GM12878 (cell line): ENCODE data around the gene TLCD3B. TPM values are rescaled to one million over a fixed set of nuclear protein-coding genes. Genes with fewer than 3 reads are reported as not detected.

ENCODE experiments used
- ATAC-seq: fragments of 200-7000 bp; cut with Tn5 transposase; 3 replicates; pipeline ENCODE4 v1.9.1; 2020; ENCODE audit warnings: mild to moderate bottlenecking, moderate library complexity
- BruUV-seq: library from RNA; stranded (reverse); fragments of 400-500 nt; replicated peaks from 2 replicates; lab custom pipeline; 2021; lab: Mats Ljungman, UMichigan
- CTCF ChIA-PET: fragments of 300-600 bp; sonication (Branson Sonifier 250); formaldehyde crosslinking; extraction: SDS; loops from one replicate; lab custom pipeline; 2021; ENCODE audit warnings: inconsistent platforms; lab: Yijun Ruan, JAX
- POLR2A ChIA-PET: fragments of 350-600 bp; formaldehyde crosslinking; extraction: SDS; loops from one replicate; lab custom pipeline; 2021; ENCODE audit warnings: inconsistent platforms; lab: Charles Lee
- RAD21 ChIA-PET: fragments of 300-600 bp; sonication (Branson Sonifier 250); formaldehyde crosslinking; loops from one replicate; lab custom pipeline; 2023; ENCODE audit warnings: antibody characterized with exemption; ENCODE audit not compliant: unreplicated experiment; lab: Charles Lee
- SMC1A ChIA-PET: fragments of 300-600 bp; sonication (Branson Sonifier 250); formaldehyde crosslinking; loops from one replicate; lab custom pipeline; 2023; ENCODE audit not compliant: unreplicated experiment, uncharacterized antibody; lab: Charles Lee
- DNase-seq: peaks from one replicate; pipeline ENCODE4 v3.0.0-alpha.2; 2011; ENCODE audit warnings: low read depth, low spot score
- FAIRE-seq: peaks from 3 replicates; lab custom pipeline; 2011; peaks lifted over from hg19 to GRCh38; lab: Jason Lieb, UNC
- H2AFZ ChIP-seq: 2 replicates; pipeline ENCODE4 v1.6.0; 2011; ENCODE audit warnings: low read depth, low read length, control low read depth; ENCODE audit not compliant: control insufficient read depth
- H3K27ac ChIP-seq: 2 replicates; pipeline ENCODE4 v1.5.1; 2011; ENCODE audit warnings: control low read depth; ENCODE audit not compliant: control insufficient read depth, insufficient read depth
- H3K27me3 ChIP-seq, 2 experiments: replicated peaks in 1 of 2; 2 replicates each; pipeline versions ENCODE4 v1.6.0 to v1.6.1; 2011; ENCODE audit warnings: low read length in 1 of 2; ENCODE audit not compliant: control insufficient read depth in 2 of 2, insufficient read depth in 2 of 2
- H3K36me3 ChIP-seq, 2 experiments: 2 replicates each; pipeline ENCODE4 v1.5.1; 2011; ENCODE audit warnings: low read length in 1 of 2; ENCODE audit not compliant: control insufficient read depth in 2 of 2, insufficient read depth in 2 of 2
- H3K4me1 ChIP-seq: 2 replicates; pipeline ENCODE4 v1.6.1; 2011; ENCODE audit warnings: mild to moderate bottlenecking, low read length, moderate library complexity, mixed read lengths; ENCODE audit not compliant: control insufficient read depth, insufficient read depth
- H3K4me2 ChIP-seq: 2 replicates; pipeline ENCODE4 v1.6.0; 2011; ENCODE audit warnings: control low read depth; ENCODE audit not compliant: control insufficient read depth, insufficient read depth
- H3K4me3 ChIP-seq: fragments of 200-600 bp; sonication (generic); 2 replicates; pipeline ENCODE4 v1.5.1; 2016
- H3K79me2 ChIP-seq: 2 replicates; pipeline ENCODE4 v1.6.0; 2011; ENCODE audit warnings: low read length; ENCODE audit not compliant: control insufficient read depth, insufficient read depth
- H3K9ac ChIP-seq: 2 replicates; pipeline ENCODE4 v1.8.0; 2011; ENCODE audit warnings: low read length, control low read depth, mixed read lengths; ENCODE audit not compliant: control insufficient read depth, insufficient read depth
- H3K9me3 ChIP-seq: replicated peaks from 3 replicates; pipeline ENCODE4 v1.5.1; 2011; ENCODE audit warnings: mild to moderate bottlenecking, low read length; ENCODE audit not compliant: control insufficient read depth, insufficient read depth
- H4K20me1 ChIP-seq: 2 replicates; pipeline ENCODE4 v1.6.0; 2011; ENCODE audit not compliant: control insufficient read depth, insufficient read depth
- BRCA1 ChIP-seq: IDR thresholded peaks from 2 replicates; pipeline ENCODE4 v1.6.1; 2011; ENCODE audit warnings: low read depth, low read length, improper control_type of control experiment
- IRF4 ChIP-seq: IDR thresholded peaks from 2 replicates; pipeline ENCODE4 v1.6.1; 2011; ENCODE audit warnings: low read depth, low read length
- JUNB ChIP-seq: IDR thresholded peaks from 2 replicates; pipeline ENCODE4 v1.6.1; 2016; ENCODE audit warnings: antibody characterized with exemption, mild to moderate bottlenecking
- KDM1A ChIP-seq: fragments of 200-600 bp; sonication (generic); IDR thresholded peaks from 2 replicates; pipeline ENCODE4 v1.6.1; 2016; ENCODE audit warnings: borderline replicate concordance
- MEF2B ChIP-seq: fragments of 450-650 bp; IDR thresholded peaks from 2 replicates; pipeline ENCODE4 v1.6.1; 2018; ENCODE audit warnings: mild to moderate bottlenecking, moderate library complexity; ENCODE audit not compliant: partially characterized antibody, poor library complexity, severe bottlenecking
- MTA3 ChIP-seq: IDR thresholded peaks from 2 replicates; pipeline ENCODE4 v1.6.1; 2012; ENCODE audit warnings: low read length, inconsistent platforms, borderline replicate concordance
- MXI1 ChIP-seq: fragments of 150-350 bp; IDR thresholded peaks from 2 replicates; pipeline ENCODE4 v1.6.1; 2011; ENCODE audit warnings: low read depth, mild to moderate bottlenecking, inconsistent platforms, low read length, improper control_type of control experiment
- RUNX3 ChIP-seq: IDR thresholded peaks from 2 replicates; pipeline ENCODE4 v1.6.1; 2012; ENCODE audit warnings: low read length, inconsistent platforms
- SMARCA5 ChIP-seq: fragments of 450-650 bp; IDR thresholded peaks from 2 replicates; pipeline ENCODE4 v1.6.1; 2017; ENCODE audit warnings: mild to moderate bottlenecking
- STAT3 ChIP-seq: IDR thresholded peaks from 2 replicates; pipeline ENCODE4 v1.6.1; 2011; ENCODE audit warnings: low read depth, low read length, improper control_type of control experiment
- TBL1XR1 ChIP-seq: IDR thresholded peaks from 2 replicates; pipeline ENCODE4 v1.6.1; 2012; ENCODE audit warnings: low read depth, low read length, improper control_type of control experiment
- YBX1 ChIP-seq: fragments of 450-650 bp; IDR thresholded peaks from 2 replicates; pipeline ENCODE4 v1.6.1; 2016; ENCODE audit warnings: antibody characterized with exemption
- ZSCAN29 ChIP-seq: fragments of 450-650 bp; IDR thresholded peaks from 2 replicates; pipeline ENCODE4 v1.6.1; 2017; ENCODE audit warnings: mild to moderate bottlenecking, moderate library complexity
- ZZZ3 ChIP-seq: IDR thresholded peaks from 2 replicates; pipeline ENCODE4 v1.6.1; 2011; ENCODE audit warnings: low read depth; ENCODE audit not compliant: control insufficient read depth, insufficient read length
- WGBS: methylation state at CpG from one replicate; pipeline ENCODE4 v1.1.6; 2016; ENCODE audit warnings: low lambda C conversion rate; ENCODE audit not compliant: insufficient replicate concordance, insufficient coverage; ENCODE audit errors: missing lambda C conversion rate; 5-methylcytosine and 5-hydroxymethylcytosine counted together
- in situ Hi-C: fragments of 300-500 bp; cut with MboI; formaldehyde crosslinking; loops from 9 replicates; pipeline ENCODE4 v1.14.3; 2018; ENCODE audit warnings: mixed read lengths
- intact Hi-C: fragments of 100-400 bp; cut with micrococcal nuclease; formaldehyde crosslinking; loops from one replicate; pipeline ENCODE4 v1.14.2; 2022; ENCODE audit not compliant: unreplicated experiment
- polyA plus RNA-seq, 11 experiments: library from polyadenylated mRNA; depleted of rRNA in 4 of 11; unstranded in 6 of 11; stranded (reverse) in 5 of 11; fragments of >200 nt; fragmentation: Nextera tagmentation in 4 of 11; fragmentation: Illumina TruSeq in 1 of 11; extraction: Ambion mirVana in 4 of 11; extraction: Trizol in 1 of 11; gene quantifications; 1 replicate in 1 of 11; 2 replicates in 10 of 11; pipeline versions ENCODE4 v1.2.1 to v1.2.3, GENCODE V29; 2011 to 2016; ENCODE audit warnings: inconsistent platforms in 2 of 11, missing spikeins in 2 of 11, low read depth in 1 of 11
- total RNA-seq, 4 experiments: library from RNA; depleted of rRNA in 3 of 4; stranded (reverse); fragments of >200 nt in 3 of 4; fragmentation: Illumina TruSeq in 1 of 4; extraction: Trizol in 1 of 4; gene quantifications; 2 replicates each; pipeline versions ENCODE4 v1.2.1 to v1.2.3, GENCODE V29; 2013 to 2021
- TF ChIP-seq, protein P1 (sequence below): IDR thresholded peaks from 2 replicates; pipeline ENCODE4 v1.6.1; 2012; ENCODE audit warnings: low read depth, low read length, improper control_type of control experiment
- TF ChIP-seq, protein P2 (sequence below): fragments of 450-650 bp; IDR thresholded peaks from 2 replicates; pipeline ENCODE4 v1.6.1; 2017; ENCODE audit warnings: antibody characterized with exemption, mild to moderate bottlenecking, moderate library complexity

The TLCD3B gene
- total and polyA plus RNA-seq, 10 of the 15 experiments (the other 5 are each of a cell fraction or from before 2014, with no cell fraction given) = 0.05 to 0.51 (median 0.18) TPM; not detected in 4

DNA sequence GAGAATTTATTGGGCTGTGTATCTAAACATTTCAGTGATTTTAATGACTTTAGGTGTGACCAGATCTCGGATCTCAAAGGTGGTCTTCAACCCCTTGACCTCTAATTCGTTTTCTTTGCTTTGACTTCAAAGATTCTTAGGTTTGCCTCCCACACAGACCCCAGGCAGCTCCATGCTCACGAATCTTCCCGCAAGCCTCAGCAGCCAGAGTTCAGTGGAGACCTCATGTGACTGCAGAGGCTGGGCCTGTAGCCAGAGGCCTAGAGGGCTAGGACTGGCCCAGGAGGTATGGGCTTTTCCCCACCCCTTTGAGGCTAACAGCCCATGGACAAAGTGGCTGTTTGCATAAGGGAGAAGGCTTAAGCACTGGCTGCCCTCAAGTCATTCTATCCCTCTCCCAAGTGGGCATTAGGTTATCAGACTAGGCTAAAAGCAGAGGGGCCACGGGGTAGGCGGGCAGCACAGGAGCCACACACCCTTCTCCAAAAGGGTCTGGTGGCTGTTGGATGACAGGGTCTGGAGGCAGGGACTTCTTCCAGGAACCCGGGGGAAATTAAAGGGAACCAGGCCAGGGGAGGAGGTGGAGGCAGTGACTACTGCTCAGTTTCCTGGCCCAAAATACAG lies 38.6 kb downstream of the TLCD3B start:
- no peak overlapping the region for H3K4me3 ChIP-seq
- peaks cover 3 to 22% of the 10 kb centered on the region in 2 experiments; a peak in 3 of 4 replicates for H3K36me3 ChIP-seq
- no peaks in the 10 kb centered on the region for H3K9me3 ChIP-seq
- ChIA-PET SMC1A (no interaction called here), CTCF (interaction anchor here (1.7 kb wide), 1 partner anchor 17 kb away, joined by 4 read pairs; no protein-coding TSS in a partner anchor), RAD21 (no interaction called here), POLR2A (interaction anchor here (0.5 to 2.1 kb wide), 3 partner anchors 17 to 69 kb away, joined by 3 to 8 read pairs (median 3); no protein-coding TSS in a partner anchor)
- FAIRE-seq = no peak
- H3K79me2 ChIP-seq = peaks cover 19% of the 10 kb centered on the region
- no peak overlapping the region for H3K27ac ChIP-seq
- H2AFZ ChIP-seq = no peak overlapping the region
- BruUV-seq = no TSS peak
- WGBS = 86% methylated on average over 7 of the region's 7 CpGs
- H3K9ac ChIP-seq = no peak overlapping the region
- intact Hi-C loops = no loop called here
- no peak for DNase-seq
- no peak for TF ChIP-seq JUNB
- TF ChIP-seq, protein P1, sequence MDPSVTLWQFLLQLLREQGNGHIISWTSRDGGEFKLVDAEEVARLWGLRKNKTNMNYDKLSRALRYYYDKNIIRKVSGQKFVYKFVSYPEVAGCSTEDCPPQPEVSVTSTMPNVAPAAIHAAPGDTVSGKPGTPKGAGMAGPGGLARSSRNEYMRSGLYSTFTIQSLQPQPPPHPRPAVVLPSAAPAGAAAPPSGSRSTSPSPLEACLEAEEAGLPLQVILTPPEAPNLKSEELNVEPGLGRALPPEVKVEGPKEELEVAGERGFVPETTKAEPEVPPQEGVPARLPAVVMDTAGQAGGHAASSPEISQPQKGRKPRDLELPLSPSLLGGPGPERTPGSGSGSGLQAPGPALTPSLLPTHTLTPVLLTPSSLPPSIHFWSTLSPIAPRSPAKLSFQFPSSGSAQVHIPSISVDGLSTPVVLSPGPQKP = no peak
- TF ChIP-seq YBX1 = no peak
- TF ChIP-seq MXI1 = no peak
- TF ChIP-seq ZSCAN29 = no peak
- TF ChIP-seq, protein P2, sequence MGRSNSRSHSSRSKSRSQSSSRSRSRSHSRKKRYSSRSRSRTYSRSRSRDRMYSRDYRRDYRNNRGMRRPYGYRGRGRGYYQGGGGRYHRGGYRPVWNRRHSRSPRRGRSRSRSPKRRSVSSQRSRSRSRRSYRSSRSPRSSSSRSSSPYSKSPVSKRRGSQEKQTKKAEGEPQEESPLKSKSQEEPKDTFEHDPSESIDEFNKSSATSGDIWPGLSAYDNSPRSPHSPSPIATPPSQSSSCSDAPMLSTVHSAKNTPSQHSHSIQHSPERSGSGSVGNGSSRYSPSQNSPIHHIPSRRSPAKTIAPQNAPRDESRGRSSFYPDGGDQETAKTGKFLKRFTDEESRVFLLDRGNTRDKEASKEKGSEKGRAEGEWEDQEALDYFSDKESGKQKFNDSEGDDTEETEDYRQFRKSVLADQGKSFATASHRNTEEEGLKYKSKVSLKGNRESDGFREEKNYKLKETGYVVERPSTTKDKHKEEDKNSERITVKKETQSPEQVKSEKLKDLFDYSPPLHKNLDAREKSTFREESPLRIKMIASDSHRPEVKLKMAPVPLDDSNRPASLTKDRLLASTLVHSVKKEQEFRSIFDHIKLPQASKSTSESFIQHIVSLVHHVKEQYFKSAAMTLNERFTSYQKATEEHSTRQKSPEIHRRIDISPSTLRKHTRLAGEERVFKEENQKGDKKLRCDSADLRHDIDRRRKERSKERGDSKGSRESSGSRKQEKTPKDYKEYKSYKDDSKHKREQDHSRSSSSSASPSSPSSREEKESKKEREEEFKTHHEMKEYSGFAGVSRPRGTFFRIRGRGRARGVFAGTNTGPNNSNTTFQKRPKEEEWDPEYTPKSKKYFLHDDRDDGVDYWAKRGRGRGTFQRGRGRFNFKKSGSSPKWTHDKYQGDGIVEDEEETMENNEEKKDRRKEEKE = no peak
- TF ChIP-seq KDM1A = no peak
- TF ChIP-seq MEF2B = no peak
- no peak for TF ChIP-seq MTA3
- no peak for TF ChIP-seq IRF4
- TF ChIP-seq SMARCA5 = no peak
- no peak for TF ChIP-seq RUNX3
- no peak for TF ChIP-seq STAT3
- no peak for TF ChIP-seq ZZZ3
- TF ChIP-seq TBL1XR1 = no peak
- no peak for TF ChIP-seq BRCA1
- no peak overlapping the region for H3K4me2 ChIP-seq
- H3K4me1 ChIP-seq = peaks cover 9% of the 10 kb centered on the region
- no peaks in the 10 kb centered on the region for H3K27me3 ChIP-seq
- no peaks in the 10 kb centered on the region for H4K20me1 ChIP-seq
- in situ Hi-C loops = no loop called here
- ATAC-seq = no peak
